UCSD-AML1 (cell line): ENCODE results near the gene FBN1.

Experiments
- DNase-seq: peaks from one replicate; lab custom pipeline; 2025; ENCODE audit not compliant: unreplicated experiment; lab: John Stamatoyannopoulos, UW

The FBN1 gene

DNA sequence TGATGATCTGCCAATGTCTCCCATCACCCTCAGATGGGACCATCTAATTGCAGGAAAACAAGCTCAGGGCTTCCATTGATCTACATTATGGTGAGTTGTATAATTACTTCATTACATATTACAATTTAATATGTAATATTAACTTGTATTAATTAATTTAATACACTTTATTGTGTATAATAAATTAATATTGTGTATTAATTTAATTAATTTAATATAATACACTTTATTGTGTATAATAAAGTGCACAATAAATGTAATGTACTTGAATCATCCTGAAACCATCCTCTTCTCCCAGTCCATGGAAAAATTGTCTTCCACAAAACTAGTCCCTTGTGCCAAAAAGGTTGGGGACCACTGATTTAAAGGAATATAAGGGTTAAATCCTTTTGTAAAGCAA lies 123.4 kb downstream of the FBN1 start:
- no peak for DNase-seq

DNA sequence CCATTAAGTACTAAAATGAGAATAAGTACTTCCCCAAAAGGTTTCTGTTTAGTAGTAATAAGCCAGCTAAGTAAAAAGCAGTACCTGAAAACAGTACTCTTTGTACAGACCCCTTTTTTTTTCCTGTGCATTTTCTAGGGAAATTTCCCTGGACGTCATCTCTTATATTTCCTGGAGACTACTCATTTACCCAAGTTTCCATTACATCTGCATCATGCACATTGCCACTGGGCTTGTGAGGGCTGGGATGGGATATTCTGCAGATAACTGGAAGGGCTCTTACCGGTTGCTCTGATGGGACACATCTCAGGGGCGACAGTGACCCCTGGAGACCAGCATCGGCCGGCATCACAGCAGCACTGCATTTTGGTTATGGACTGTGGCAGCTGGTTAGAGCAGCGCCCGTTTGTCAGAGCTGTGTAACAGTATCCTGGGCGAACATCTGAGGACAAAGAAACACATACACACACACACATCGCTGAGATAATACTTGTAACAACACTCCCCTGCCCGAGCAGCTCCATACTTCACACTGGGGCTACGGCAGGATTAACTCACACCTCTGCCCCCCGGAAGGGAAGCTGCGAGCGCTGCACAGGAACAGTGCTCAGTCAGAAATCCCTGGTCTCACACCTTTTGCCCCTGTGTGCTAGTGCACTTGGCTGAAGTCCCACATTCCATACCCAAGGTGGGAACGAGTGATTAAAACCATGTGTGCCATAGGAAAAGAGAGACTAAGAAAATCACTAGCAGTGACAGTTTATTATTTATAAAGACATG lies 124.9 kb downstream of the FBN1 start:
- no peak for DNase-seq

DNA sequence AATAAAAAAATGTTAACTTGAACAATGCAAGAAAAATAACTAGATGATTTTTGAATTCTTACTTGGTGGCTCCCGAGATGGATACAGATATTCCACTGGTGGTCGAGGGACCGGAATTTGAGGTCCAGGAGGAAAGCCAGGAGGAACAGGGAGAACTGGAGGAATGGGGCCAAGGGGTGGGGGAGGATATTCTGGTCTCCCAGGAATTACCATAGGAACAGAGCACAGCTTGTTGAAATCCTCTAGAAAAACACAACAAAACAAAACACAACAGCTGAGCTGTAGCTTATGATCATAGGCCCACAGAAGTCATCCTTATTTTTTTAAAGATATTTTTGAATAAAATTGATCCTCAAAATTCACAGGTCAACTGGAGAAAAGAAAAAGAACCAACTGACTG lies 129.4 kb downstream of the FBN1 start:
- no peak for DNase-seq

DNA sequence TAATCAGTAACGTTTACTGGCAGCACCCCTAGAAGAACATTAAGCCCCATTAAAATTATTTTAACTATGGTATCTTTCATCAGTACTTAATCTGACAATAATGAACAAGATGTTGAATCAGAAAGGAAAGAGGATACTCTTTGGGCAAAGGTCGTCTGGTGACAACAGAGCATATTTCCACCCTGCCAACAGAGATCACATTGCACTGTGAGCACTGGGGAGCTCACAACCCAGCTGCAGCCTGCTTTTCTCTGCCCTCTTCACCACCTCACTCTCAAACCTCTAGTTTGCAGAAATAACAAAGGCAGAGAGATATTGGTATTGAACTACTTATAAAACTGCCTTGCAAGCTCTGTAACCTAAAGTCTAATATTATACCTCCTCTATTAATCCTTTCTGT lies 130.0 kb downstream of the FBN1 start:
- no peak for DNase-seq

DNA sequence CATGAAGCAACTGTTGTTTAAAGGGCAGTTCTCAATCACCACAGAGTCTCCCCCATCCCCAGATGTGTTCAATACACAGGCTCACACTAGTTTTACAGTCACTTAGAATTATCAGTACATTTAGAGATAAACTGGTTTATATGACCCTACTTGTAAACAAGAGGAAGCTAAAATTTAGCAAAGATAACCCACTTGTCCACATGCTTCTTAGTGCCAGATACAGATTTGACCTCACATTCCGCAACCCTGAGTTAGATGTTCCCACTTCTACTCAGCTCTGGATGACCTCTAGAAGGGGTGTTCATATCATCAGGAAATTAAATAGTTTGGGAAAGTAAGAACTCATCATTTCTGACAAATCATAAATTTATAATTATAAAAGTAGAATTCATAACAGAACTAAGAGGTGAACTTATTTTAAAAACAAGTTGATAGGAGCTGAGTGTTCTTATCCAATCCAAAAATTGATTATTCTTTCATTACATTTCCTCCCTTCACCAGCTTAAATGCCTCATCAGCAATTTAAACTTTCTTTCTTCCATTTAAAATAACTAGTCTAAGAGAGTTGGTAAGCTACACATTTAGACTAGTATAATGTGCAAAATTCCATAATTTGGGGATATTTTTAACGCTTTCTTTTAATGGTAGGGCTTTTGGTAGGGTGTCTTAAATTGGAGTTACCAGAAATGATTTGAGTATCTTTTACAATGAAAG lies 131.2 kb downstream of the FBN1 start:
- DNase-seq, result no peak

- no peak for DNase-seq
These were observed 134.5 kb downstream of the FBN1 start for GRCh38 chr15:48510976-48511375.

GRCh38 chr15:48507416-48508065 lies 138.0 kb downstream of the FBN1 start:
- DNase-seq, result no peak

DNA sequence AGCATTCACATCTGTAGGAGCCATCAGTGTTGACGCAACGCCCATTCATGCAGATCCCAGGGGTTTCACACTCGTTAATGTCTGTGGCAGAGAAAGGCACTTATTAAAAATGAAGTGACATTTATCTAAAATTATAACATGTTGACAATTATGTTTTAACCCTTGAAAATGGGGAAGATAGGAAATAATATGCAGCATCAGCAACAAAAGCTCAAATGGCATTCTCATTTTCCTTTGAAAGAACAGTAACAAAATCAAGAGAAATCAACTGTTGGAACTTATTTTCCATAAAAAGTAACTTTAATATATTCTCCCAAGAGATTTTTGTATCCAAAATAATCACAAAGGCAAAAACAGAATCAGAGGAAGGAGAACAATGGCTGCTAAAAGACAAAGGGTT lies 140.4 kb downstream of the FBN1 start:
- no peak for DNase-seq

DNA sequence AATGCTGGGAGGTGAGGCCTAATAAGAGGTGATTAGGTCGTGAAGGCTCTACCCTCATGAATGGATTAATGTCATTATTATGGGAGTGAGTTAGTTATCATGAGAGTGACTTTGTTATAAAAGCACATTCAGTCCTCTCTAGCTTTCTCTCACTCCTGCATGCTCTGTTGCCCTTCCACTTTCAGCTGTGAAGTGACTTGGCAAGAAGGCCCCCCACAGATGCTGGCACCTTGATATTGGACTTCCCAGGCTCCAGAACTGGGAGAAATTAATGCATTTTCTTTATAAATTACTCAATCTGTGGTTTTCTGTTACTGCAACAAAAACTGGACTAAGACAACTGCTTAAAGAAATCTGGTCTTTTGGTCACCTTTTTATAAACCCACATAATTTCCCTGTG lies 144.3 kb downstream of the FBN1 start:
- DNase-seq, result no peak

- no peak for DNase-seq
These were observed 144.9 kb downstream of the FBN1 start for GRCh38 chr15:48500595-48500994.

GRCh38 chr15:48499978-48500377 lies 145.5 kb downstream of the FBN1 start:
- DNase-seq, result no peak

- DNase-seq, result no peak
These were observed 146.7 kb downstream of the FBN1 start for GRCh38 chr15:48498828-48499227.

- DNase-seq, result no peak
These were observed 150.9 kb downstream of the FBN1 start for GRCh38 chr15:48494631-48495030.

DNA sequence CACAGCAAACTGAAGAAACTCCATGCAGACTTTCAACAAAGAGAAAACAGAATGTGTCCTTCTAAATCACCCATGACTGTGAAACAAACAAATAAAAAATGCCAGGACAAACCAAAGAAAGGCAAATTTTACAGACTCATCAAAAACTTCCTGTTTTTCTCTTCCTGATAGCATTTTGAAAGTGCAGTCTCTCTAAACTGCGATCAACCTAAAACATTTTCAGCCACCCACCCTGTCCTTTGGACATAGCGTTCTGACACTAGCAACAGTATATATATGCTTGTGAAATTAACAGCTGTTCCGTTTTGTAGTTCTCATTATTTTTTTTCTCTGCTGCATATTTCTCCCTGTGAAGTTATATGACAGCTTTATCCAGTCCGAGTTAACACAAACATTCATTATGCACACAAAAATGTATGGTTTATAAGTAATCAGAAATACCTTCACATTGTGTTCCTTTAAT lies 151.7 kb downstream of the FBN1 start:
- DNase-seq, result no peak

DNA sequence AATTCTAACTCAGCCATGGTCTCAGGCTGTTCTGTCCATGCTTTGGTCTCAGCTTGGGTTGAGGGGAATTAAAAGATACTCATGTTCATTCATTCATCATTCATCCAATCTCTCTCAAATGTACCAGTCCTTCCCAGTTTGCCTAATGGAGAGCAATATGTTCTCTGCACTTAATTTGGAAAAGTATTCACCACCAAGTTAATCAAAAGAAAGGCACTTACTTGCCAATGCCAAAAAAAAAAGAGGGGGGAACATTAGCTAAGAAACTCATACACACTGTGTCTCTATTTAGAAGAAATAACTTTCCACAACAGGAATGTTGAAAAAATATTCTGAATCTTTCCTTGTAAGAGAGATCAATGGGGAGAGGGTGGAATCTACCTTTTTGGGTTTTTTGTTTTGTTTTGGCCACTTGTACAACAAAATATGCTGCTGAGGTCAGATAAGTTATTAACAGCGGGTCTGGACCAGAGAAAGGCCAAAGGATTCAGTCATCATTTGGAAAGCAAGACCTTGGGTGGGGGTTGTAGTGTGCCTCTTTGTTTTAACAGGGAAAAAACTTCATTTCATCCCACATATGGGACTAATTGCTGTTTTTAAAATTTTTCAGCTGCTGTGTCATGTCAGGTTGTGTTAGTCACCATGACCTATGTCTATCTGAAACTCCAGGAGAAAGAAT lies 152.3 kb downstream of the FBN1 start:
- DNase-seq, result no peak

DNA sequence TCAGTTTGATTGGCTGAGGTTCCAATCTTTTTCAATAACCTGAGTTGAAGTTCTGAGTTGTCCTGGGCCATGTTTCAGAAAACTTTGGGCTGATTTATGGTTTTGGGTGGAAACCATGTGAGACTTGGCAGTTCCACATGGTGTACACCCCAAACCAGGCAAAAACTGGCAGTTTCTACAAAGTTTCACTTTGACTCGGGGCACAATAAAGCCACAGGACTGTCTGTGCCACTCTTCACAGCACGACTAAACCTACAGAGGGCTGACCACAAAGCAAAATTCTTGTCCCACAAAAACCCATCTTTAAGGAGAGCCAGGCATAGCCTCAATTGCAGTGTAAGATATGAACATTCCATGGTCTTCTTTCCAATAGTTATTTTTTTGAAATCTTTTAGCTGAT lies 159.3 kb downstream of the FBN1 start:
- no peak for DNase-seq

GRCh38 chr15:48481802-48482201 lies 163.7 kb downstream of the FBN1 start:
- DNase-seq, result no peak

DNA sequence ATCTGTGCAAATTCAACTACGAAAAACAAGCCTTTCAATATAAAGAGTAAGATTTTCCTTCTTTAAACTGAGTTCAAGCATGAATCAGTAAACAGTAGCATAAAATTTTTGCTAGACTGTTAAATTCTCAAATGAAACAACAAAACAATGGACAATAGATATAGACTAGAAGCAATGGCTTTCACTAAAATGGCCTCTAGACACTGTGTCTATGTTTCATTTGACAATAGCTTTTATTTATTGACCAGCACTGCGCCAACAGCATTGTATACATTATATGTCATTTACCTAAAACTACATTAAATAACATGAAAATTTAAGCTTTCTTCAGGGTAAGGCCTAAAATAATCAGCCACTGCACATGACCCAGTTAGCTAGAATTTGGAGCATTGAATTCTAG lies 165.8 kb downstream of the FBN1 start:
- no peak for DNase-seq

DNA sequence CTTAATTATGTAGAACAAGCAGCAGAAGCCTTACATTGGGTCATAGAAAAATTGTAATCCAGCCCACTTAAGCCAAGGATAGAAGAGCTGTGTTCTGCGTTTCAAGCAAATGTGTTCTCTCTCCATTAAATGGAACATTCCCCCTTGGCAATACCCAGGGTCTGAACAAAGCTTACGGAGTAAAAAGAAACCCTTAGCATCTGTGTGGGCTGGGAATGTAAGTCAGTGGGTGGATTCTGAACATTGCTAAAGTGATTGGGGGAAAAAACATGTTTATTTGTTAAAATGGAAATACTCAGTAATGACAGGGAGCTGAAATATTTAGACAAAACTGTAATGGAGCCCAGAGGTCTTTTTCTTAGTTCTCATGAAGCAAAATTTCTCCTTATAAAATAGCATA lies 166.9 kb downstream of the FBN1 start:
- no peak for DNase-seq

DNA sequence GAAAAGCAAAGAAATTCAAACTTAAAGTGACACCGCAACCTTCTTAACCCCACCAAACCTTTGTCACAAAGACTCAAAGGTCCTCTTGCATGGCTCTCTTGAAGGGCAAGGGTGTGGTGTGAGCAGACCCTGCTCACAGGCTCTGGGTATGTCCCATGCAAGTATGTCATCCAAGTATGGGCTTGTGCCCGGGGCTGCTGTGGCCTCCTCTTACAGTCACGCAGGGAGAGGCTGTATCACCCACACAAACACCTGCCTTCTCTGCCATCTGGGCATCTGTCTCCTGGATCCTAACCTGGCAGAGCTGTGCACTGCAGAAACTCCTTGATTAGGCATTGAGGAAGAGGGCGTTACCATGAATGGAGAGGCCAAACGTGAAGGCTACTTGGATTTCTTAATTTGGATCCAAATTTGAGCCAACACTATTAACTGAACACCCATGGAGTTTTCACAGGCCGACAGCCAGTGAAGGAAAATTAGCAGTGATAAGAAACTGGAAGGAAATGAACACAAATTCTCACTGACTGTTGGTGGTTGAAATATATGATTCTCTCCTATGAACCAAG lies 167.6 kb downstream of the FBN1 start:
- DNase-seq, result no peak
